RCC 7860 (cell line): ENCODE data around the gene DPY19L2.
"Not testable (repeated sequence)": the region's sequence is repeated elsewhere in the genome, so short reads cannot be mapped to it uniquely, and the experiment has no call there.

ENCODE experiments used
- DNase-seq: peaks from one replicate; pipeline ENCODE4 v3.0.0-alpha.2; 2015; ENCODE audit warnings: low spot score
- FAIRE-seq: peaks from 2 replicates; lab custom pipeline; 2012; peaks lifted over from hg19 to GRCh38; lab: Jason Lieb, UNC

The DPY19L2 gene

GRCh38 chr12:63668028-63668799, at the start of gene DPY19L2:
DPY19L2 (minus strand) TSS chr12:63668493; CDS start chr12:63668393, 100 bp downstream.
- DNase-seq = peak; percentile 60
- FAIRE-seq = no peak

- not testable (repeated sequence) for FAIRE-seq, DNase-seq
Measured at GRCh38 chr12:63716891-63717290, 48.6 kb upstream of the DPY19L2 start.

- FAIRE-seq, DNase-seq: not testable (repeated sequence)
Measured at GRCh38 chr12:63715107-63715625, 46.9 kb upstream of the DPY19L2 start.

GRCh38 chr12:63714409-63714808, 46.1 kb upstream of the DPY19L2 start:
- FAIRE-seq, DNase-seq: not testable (repeated sequence)

- FAIRE-seq, DNase-seq: not testable (repeated sequence)
Measured at GRCh38 chr12:63713681-63714075, 45.4 kb upstream of the DPY19L2 start.

- DNase-seq, FAIRE-seq: not testable (repeated sequence)
Measured at GRCh38 chr12:63712979-63713680, 44.8 kb upstream of the DPY19L2 start.

GRCh38 chr12:63712376-63712974, 44.2 kb upstream of the DPY19L2 start:
- DNase-seq = not testable (repeated sequence)

GRCh38 chr12:63711339-63711738, 43.0 kb upstream of the DPY19L2 start:
- not testable (repeated sequence) for FAIRE-seq, DNase-seq

More at GRCh38 chr12:63712376-63712974, 44.2 kb upstream of the DPY19L2 start:
- not testable (repeated sequence) for FAIRE-seq

- FAIRE-seq (no peak), DNase-seq (no peak)
Measured at GRCh38 chr12:63706336-63706735, 38.0 kb upstream of the DPY19L2 start.

GRCh38 chr12:63699678-63700382, 31.5 kb upstream of the DPY19L2 start:
- not testable (repeated sequence) for DNase-seq, FAIRE-seq

- FAIRE-seq, DNase-seq: not testable (repeated sequence)
Measured at GRCh38 chr12:63699011-63699410, 30.7 kb upstream of the DPY19L2 start.

- DNase-seq, FAIRE-seq: not testable (repeated sequence)
Measured at GRCh38 chr12:63690837-63691236, 22.5 kb upstream of the DPY19L2 start.

- not testable (repeated sequence) for FAIRE-seq
Measured at GRCh38 chr12:63689141-63689540, 20.8 kb upstream of the DPY19L2 start.

GRCh38 chr12:63686623-63687022, 18.3 kb upstream of the DPY19L2 start:
- FAIRE-seq, DNase-seq: not testable (repeated sequence)

More at GRCh38 chr12:63689141-63689540, 20.8 kb upstream of the DPY19L2 start:
- DNase-seq = not testable (repeated sequence)

GRCh38 chr12:63685789-63686188, 17.5 kb upstream of the DPY19L2 start:
- FAIRE-seq = not testable (repeated sequence)

GRCh38 chr12:63682617-63683016, 14.3 kb upstream of the DPY19L2 start:
- FAIRE-seq, DNase-seq: not testable (repeated sequence)

More at GRCh38 chr12:63685789-63686188, 17.5 kb upstream of the DPY19L2 start:
- not testable (repeated sequence) for DNase-seq

- DNase-seq = peak; percentile 28
- FAIRE-seq = peak; percentile 98
Measured at GRCh38 chr12:63680758-63681157, 12.5 kb upstream of the DPY19L2 start.

GRCh38 chr12:63672550-63672949, 4.3 kb upstream of the DPY19L2 start:
- DNase-seq = not testable (repeated sequence)
- peak; percentile 92 for FAIRE-seq

- FAIRE-seq, DNase-seq: not testable (repeated sequence)
Measured at GRCh38 chr12:63669936-63670335, 1.6 kb upstream of the DPY19L2 start.

GRCh38 chr12:63669427-63669826, 1.1 kb upstream of the DPY19L2 start:
- not testable (repeated sequence) for FAIRE-seq

More at GRCh38 chr12:63669427-63669826, 1.1 kb upstream of the DPY19L2 start:
- DNase-seq = not testable (repeated sequence)
